CD4-positive, alpha-beta memory T cell (primary cell): Measurements from ENCODE around the gene PLEKHA1. TPM values are rescaled to one million over a fixed set of nuclear protein-coding genes. Genes with fewer than 3 reads are reported as not detected.

ENCODE experiments used
- CTCF ChIA-PET: fragments of 350-600 bp; sonication (Branson Sonifier 250); formaldehyde crosslinking; loops from one replicate; lab custom pipeline; 2021; ENCODE audit warnings: inconsistent platforms; ENCODE audit not compliant: partially characterized antibody; lab: Charles Lee
- POLR2A ChIA-PET: fragments of 350-600 bp; sonication (Branson Sonifier 250); formaldehyde crosslinking; loops from one replicate; lab custom pipeline; 2021; ENCODE audit not compliant: partially characterized antibody; lab: Charles Lee
- DNase-seq, 5 donors: peaks; one replicate each; pipeline versions ENCODE4 v3.0.0 to v3.0.0-alpha.2; 2020 to 2022; ENCODE audit warnings: mixed read lengths in 1 of 5
- H3K27ac ChIP-seq: one replicate; pipeline ENCODE4 v1.7.0; 2013; ENCODE audit warnings: low read depth, low read length
- H3K27me3 ChIP-seq: 2 replicates; pipeline ENCODE4 v1.7.0; 2013; ENCODE audit warnings: mild to moderate bottlenecking, low read length, moderate library complexity; ENCODE audit not compliant: insufficient read depth
- H3K36me3 ChIP-seq: 2 replicates; pipeline ENCODE4 v1.7.0; 2013; ENCODE audit warnings: mild to moderate bottlenecking, low read length, moderate library complexity; ENCODE audit not compliant: insufficient read depth
- H3K4me1 ChIP-seq: 2 replicates; pipeline ENCODE4 v1.7.0; 2013; ENCODE audit warnings: mild to moderate bottlenecking, low read length, moderate library complexity; ENCODE audit not compliant: insufficient read depth
- H3K4me3 ChIP-seq, 2 donors: one replicate each; pipeline ENCODE4 v1.7.0; 2013; ENCODE audit warnings: low read length in 2 of 2, mild to moderate bottlenecking in 1 of 2
- H3K9me3 ChIP-seq, 2 donors: one replicate each; pipeline ENCODE4 v1.7.0; 2013; ENCODE audit warnings: low read length in 2 of 2, control low read depth in 1 of 2; ENCODE audit not compliant: control insufficient read depth in 1 of 2
- H3K27ac Mint-ChIP-seq, 7 donors: one replicate each; pipeline ENCODE4 v1.8.0; 2020 to 2021; ENCODE audit warnings: mixed read lengths in 7 of 7, mild to moderate bottlenecking in 6 of 7, inconsistent platforms in 3 of 7, moderate library complexity in 3 of 7
- H3K27me3 Mint-ChIP-seq, 2 donors: one replicate each; pipeline ENCODE4 v1.8.0; 2020 to 2021; ENCODE audit warnings: mixed read lengths in 2 of 2
- H3K36me3 Mint-ChIP-seq, 2 donors: one replicate each; pipeline ENCODE4 v1.8.0; 2020 to 2021; ENCODE audit warnings: mixed read lengths in 2 of 2, inconsistent platforms in 1 of 2, mild to moderate bottlenecking in 1 of 2
- H3K4me1 Mint-ChIP-seq, 4 donors: one replicate each; pipeline ENCODE4 v1.8.0; 2020 to 2021; ENCODE audit warnings: mixed read lengths in 4 of 4, mild to moderate bottlenecking in 1 of 4
- H3K4me3 Mint-ChIP-seq, 8 donors: one replicate each; pipeline ENCODE4 v1.8.0; 2020 to 2021; ENCODE audit warnings: mixed read lengths in 8 of 8, mild to moderate bottlenecking in 7 of 8, moderate library complexity in 6 of 8, inconsistent platforms in 3 of 8
- H3K9me3 Mint-ChIP-seq, 8 donors: one replicate each; pipeline ENCODE4 v1.8.0; 2020 to 2021; ENCODE audit warnings: mixed read lengths in 8 of 8, mild to moderate bottlenecking in 5 of 8, inconsistent platforms in 3 of 8, moderate library complexity in 1 of 8
- intact Hi-C: fragments of 100-400 bp; cut with micrococcal nuclease; formaldehyde crosslinking; loops from one replicate; pipeline ENCODE4 v1.15.1; 2023
- polyA plus RNA-seq, 2 donors: library from polyadenylated mRNA; unstranded; fragments of 300-500 nt; fragmentation: Illumina TruSeq; gene quantifications; one replicate each; pipeline ENCODE4 v1.2.3, GENCODE V29; 2021
- total RNA-seq, 2 experiments: library from RNA; stranded (reverse); gene quantifications; one replicate each; pipeline ENCODE4 v1.2.3, GENCODE V29; 2021

The PLEKHA1 gene
- total and polyA plus RNA-seq, 4 experiments from 2014 or later, result 62.9 to 92.9 (median 80.1) TPM

GRCh38 chr10:122461729-122462532, 87.4 kb downstream of the PLEKHA1 start:
- peak overlapping the region in 1 of 2 donors; percentile 41 for H3K4me3 ChIP-seq
- Mint-ChIP-seq H3K9me3 (no peaks in the 10 kb centered on the region), H3K27me3 (peaks cover 27 to 37% of the 10 kb centered on the region in 2 donors), H3K36me3 (peaks cover 0 to 4% of the 10 kb centered on the region in 2 donors), H3K4me3 (peak overlapping the region; percentile 82 to 89 (median 87)), H3K4me1 (peaks cover 10 to 35% (median 20%) of the 10 kb centered on the region in 4 donors), H3K27ac (peak overlapping the region in 1 of 7 donors; percentile 73)
- no peak overlapping the region for H3K27ac ChIP-seq
- no peaks in the 10 kb centered on the region for H3K9me3 ChIP-seq
- intact Hi-C loops, result loop anchor here (5.0 kb wide), 1 partner anchor 55 kb away; no protein-coding TSS in a partner anchor
- CTCF ChIA-PET, result no interaction called here
- peak in 2 of 5 donors; percentile 9 for DNase-seq
- H3K27me3 ChIP-seq, result peaks cover 28% of the 10 kb centered on the region
- H3K36me3 ChIP-seq, result no peaks in the 10 kb centered on the region
- H3K4me1 ChIP-seq, result peaks cover 25% of the 10 kb centered on the region
- POLR2A ChIA-PET, result no interaction called here

DNA sequence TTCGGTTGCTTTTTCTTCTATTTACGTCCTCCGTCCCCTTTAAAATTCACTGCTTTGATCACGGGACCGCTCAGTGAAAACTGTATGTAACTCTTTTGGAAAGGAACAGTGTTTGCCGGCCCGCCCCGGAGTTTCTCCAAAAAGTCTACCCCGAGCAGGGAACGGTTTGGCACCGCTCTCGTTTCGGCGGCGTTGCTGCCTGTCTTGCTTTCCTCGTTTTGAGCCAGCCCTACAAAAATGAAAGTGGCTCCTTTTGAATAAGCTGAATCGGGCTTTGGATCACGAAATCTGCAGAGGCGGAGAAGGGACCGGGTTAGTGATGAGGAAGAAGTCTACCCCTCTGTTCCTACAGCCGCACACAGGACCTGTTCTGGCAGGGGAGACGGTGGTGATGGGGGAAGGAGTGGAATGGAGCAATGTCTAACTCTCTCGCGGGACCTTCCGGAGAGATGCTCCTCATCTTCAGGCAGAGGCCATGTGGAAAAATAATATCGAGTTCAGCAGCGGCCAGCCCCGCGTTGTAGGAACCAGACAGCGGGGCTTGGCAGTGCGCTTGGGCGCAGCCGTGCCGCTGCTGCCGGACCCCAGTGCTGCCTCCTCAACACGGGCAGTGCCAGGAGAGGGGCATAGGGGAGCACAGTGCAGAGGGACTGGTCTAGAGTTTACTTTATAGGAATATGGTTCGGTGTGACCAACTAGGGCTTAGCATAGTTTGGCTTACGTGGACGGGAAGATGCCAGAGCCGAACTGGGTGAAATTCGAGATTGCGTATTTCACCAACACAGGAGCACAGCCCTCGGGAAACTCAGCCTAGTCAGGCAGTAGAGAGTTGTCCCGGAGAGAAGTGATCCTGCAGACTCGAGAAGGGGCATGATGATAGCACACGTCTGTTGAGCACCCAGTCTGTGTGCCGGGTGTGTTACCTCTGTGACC, 88.3 kb downstream of the PLEKHA1 start:
- Histone ChIP-seq H3K4me1 (peaks cover 25% of the 10 kb centered on the region), H3K36me3 (no peaks in the 10 kb centered on the region), H3K27ac (no peak overlapping the region), H3K27me3 (peaks cover 28% of the 10 kb centered on the region), H3K4me3 (peak overlapping the region; percentile 29 to 41), H3K9me3 (no peaks in the 10 kb centered on the region)
- Mint-ChIP-seq H3K4me1 (peaks cover 10 to 35% (median 20%) of the 10 kb centered on the region in 4 donors), H3K27me3 (peaks cover 27 to 30% of the 10 kb centered on the region in 2 donors), H3K9me3 (no peaks in the 10 kb centered on the region), H3K36me3 (peaks cover 0 to 4% of the 10 kb centered on the region in 2 donors), H3K4me3 (peak overlapping the region; percentile 82 to 89 (median 87)), H3K27ac (peak overlapping the region in 2 of 7 donors; percentile 22 to 73)
- intact Hi-C loops, result loop anchor here (5.0 kb wide), 1 partner anchor 55 kb away; no protein-coding TSS in a partner anchor
- POLR2A ChIA-PET, result no interaction called here
- CTCF ChIA-PET, result no interaction called here
- DNase-seq, result peak in 2 of 5 donors; percentile 10 to 16

- peaks cover 23 to 30% of the 10 kb centered on the region in 2 donors for H3K27me3 Mint-ChIP-seq
- H3K4me3 Mint-ChIP-seq, result peak overlapping the region; percentile 55 to 89 (median 87)
Observed at GRCh38 chr10:122463466-122464249, 89.2 kb downstream of the PLEKHA1 start.

GRCh38 chr10:122464250-122464510, 89.7 kb downstream of the PLEKHA1 start:
- H3K4me1 Mint-ChIP-seq, result peaks cover 10 to 33% (median 17%) of the 10 kb centered on the region in 4 donors
- intact Hi-C loops, result loop anchor here (5.0 kb wide), 1 partner anchor 53 kb away; no protein-coding TSS in a partner anchor
- DNase-seq, result no peak
- no peaks in the 10 kb centered on the region for H3K9me3 Mint-ChIP-seq
- Histone ChIP-seq H3K27ac (no peak overlapping the region), H3K4me1 (peaks cover 25% of the 10 kb centered on the region), H3K27me3 (peaks cover 16% of the 10 kb centered on the region), H3K9me3 (no peaks in the 10 kb centered on the region), H3K4me3 (no peak overlapping the region), H3K36me3 (no peaks in the 10 kb centered on the region)
- H3K4me3 Mint-ChIP-seq, result no peak overlapping the region
- ChIA-PET CTCF (no interaction called here), POLR2A (no interaction called here)
- H3K36me3 Mint-ChIP-seq, result peaks cover 0 to 4% of the 10 kb centered on the region in 2 donors
- H3K27ac Mint-ChIP-seq, result no peak overlapping the region
- peaks cover 20 to 29% of the 10 kb centered on the region in 2 donors for H3K27me3 Mint-ChIP-seq

More at GRCh38 chr10:122463466-122464249, 89.2 kb downstream of the PLEKHA1 start:
- Mint-ChIP-seq H3K27ac (no peak overlapping the region), H3K36me3 (peaks cover 0 to 4% of the 10 kb centered on the region in 2 donors), H3K9me3 (no peaks in the 10 kb centered on the region), H3K4me1 (peaks cover 10 to 35% (median 20%) of the 10 kb centered on the region in 4 donors)
- H3K27me3 ChIP-seq, result peaks cover 21% of the 10 kb centered on the region
- ChIA-PET CTCF (no interaction called here), POLR2A (no interaction called here)
- H3K4me3 ChIP-seq, result no peak overlapping the region
- intact Hi-C loops, result loop anchor here (5.0 kb wide), 1 partner anchor 54 kb away; no protein-coding TSS in a partner anchor
- no peak overlapping the region for H3K27ac ChIP-seq
- no peaks in the 10 kb centered on the region for H3K9me3 ChIP-seq
- no peak for DNase-seq
- peaks cover 25% of the 10 kb centered on the region for H3K4me1 ChIP-seq
- no peaks in the 10 kb centered on the region for H3K36me3 ChIP-seq

- intact Hi-C loops, result loop anchor here (5.0 kb wide), 1 partner anchor 53 kb away; no protein-coding TSS in a partner anchor
- peaks cover 18 to 27% of the 10 kb centered on the region in 2 donors for H3K27me3 Mint-ChIP-seq
- H3K27ac ChIP-seq, result no peak overlapping the region
- H3K27me3 ChIP-seq, result peaks cover 12% of the 10 kb centered on the region
- H3K9me3 ChIP-seq, result no peaks in the 10 kb centered on the region
- H3K4me1 Mint-ChIP-seq, result peaks cover 10 to 31% (median 16%) of the 10 kb centered on the region in 4 donors
- ChIA-PET POLR2A (no interaction called here), CTCF (no interaction called here)
- H3K9me3 Mint-ChIP-seq, result no peaks in the 10 kb centered on the region
- no peak for DNase-seq
- peaks cover 25% of the 10 kb centered on the region for H3K4me1 ChIP-seq
- no peaks in the 10 kb centered on the region for H3K36me3 ChIP-seq
- H3K4me3 Mint-ChIP-seq, result peak overlapping the region in 1 of 8 donors; percentile 43
- H3K4me3 ChIP-seq, result no peak overlapping the region
- peaks cover 0 to 4% of the 10 kb centered on the region in 2 donors for H3K36me3 Mint-ChIP-seq
- no peak overlapping the region for H3K27ac Mint-ChIP-seq
Observed at GRCh38 chr10:122464586-122464985, 90.1 kb downstream of the PLEKHA1 start.

- Histone ChIP-seq H3K9me3 (no peaks in the 10 kb centered on the region), H3K36me3 (no peaks in the 10 kb centered on the region), H3K27me3 (peaks cover 3% of the 10 kb centered on the region), H3K4me1 (peaks cover 18% of the 10 kb centered on the region), H3K4me3 (no peak overlapping the region), H3K27ac (no peak overlapping the region)
- CTCF ChIA-PET, result no interaction called here
- POLR2A ChIA-PET, result no interaction called here
- Mint-ChIP-seq H3K36me3 (peaks cover 0 to 4% of the 10 kb centered on the region in 2 donors), H3K27me3 (peaks cover 16 to 23% of the 10 kb centered on the region in 2 donors), H3K27ac (no peak overlapping the region), H3K4me3 (no peak overlapping the region), H3K9me3 (no peaks in the 10 kb centered on the region), H3K4me1 (peaks cover 10 to 23% (median 15%) of the 10 kb centered on the region in 4 donors)
- no peak for DNase-seq
- intact Hi-C loops, result no loop called here
Observed at GRCh38 chr10:122465401-122466040, 91.0 kb downstream of the PLEKHA1 start.
